GM19463 (cell line): ENCODE data around the gene SPG11.
"Not testable (repeated sequence)": the region's sequence is repeated elsewhere in the genome, so short reads cannot be mapped to it uniquely, and the experiment has no call there.

Experiments used
- ATAC-seq: cut with Tn5 transposase; IDR thresholded peaks from one replicate; pipeline ENCODE4 v1.9.1; 2021; ENCODE audit warnings: mild to moderate bottlenecking, moderate library complexity; ENCODE audit not compliant: unreplicated experiment

The SPG11 gene

DNA sequence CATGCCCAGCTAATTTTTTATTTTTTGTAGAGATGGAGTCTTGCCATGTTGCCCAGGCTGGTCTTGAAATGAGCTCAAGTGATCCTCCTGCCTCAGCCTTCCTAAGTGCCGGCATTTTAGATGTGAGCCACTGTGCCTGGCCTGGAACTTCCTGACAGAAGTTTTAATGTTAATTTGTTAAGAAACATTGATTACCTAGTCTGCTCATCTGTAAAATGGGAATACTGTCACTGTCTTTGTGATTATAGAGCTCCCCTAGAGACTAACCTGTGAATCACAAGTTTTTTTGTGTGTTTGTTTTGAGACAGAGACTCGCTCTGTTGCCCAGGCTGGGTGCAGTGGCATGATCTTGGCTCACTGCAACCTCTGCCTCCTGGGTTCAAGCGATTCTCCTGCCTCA is 130.8 kb downstream of the SPG11 start:
- no peak for ATAC-seq

DNA sequence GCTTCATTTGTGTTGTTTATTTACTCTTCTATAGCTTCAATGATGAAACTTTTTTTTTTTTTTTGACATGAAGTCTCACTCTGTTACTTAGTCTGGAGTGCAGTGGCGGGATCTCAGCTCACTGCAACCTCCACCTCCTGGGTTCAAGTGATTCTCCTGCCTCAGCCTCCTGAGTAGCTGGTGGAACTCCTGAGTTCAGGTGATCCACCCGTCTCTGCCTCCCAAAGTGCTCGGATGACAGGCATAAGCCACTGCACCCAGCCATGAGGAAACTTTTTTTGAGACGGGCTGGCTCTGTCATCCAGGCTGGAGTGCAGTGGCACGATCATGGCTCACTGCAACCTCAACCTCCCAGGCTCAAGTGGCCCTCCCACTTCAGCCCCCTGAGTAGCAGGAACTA is 131.2 kb downstream of the SPG11 start:
- not testable (repeated sequence) for ATAC-seq

DNA sequence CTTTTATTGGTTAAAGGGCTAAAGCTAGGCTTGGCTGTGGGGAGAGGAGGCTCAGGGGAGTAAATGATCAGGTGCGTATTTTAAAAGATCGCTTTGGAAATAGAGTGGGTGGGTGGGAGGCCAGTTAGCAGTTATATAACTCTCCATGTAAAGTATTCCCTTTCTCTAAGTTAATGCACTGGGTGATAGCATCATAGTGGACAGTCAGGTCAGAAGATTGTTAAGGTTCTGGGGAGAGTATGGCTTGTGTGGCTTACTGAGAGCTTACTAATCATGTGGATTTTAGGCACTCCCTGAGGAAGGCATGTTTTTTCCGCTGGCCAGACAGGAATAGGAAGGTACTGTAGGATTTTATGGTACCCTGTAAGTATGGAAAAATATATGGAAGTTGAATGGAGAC is 132.8 kb downstream of the SPG11 start:
- no peak for ATAC-seq

DNA sequence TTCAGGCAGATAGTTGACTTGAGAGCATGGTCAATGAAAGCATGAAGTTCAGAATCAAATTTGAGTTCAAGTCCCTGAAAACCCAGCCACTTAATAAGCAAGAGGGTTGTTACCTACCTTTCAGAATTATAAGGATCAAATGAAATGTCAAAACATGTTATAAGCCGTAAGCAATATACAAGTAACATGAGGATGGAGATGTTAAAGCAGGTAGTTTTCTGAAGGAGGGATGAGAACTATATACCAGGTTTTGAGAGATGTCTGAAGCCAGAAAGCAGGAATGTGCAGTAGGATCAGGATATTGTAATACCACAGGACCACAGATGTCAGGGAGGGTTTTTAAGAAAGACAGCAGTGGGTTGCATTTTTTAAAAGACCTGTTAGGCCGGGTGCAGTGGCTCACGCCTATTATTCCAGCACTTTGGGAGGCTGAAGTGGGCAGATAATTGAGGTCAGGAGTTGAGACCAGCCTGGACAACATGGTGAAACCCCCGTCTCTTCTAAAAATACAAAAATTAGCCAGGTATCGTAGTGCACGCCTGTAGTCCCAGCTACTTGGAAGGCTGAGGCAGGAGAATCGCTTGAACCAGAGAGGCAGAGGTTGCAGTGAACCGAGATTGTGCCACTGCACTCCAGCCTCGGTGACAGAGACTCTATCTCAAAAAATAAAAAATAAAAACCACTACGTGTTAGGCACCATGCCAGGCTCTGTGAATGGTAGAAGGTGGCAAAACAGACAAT is 133.4 kb downstream of the SPG11 start:
- no peak for ATAC-seq

DNA sequence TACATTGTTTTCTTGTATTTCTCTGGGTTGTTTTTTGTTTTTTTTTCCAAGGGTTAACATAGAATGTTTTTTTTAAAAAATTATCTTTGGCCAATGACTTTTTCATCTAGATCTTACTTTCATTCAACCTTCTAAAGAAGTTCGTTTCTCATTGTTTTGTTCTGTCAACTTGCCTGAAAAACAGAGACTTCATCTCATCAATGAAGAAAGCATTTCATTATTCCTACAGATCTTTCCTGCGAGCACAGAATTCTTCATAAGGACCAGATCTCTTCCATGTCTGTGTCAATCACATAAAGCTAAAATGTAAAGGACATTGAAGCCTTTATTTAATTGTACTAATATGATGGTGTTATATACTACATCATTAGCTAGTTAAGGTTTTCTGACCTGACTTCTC is 136.2 kb downstream of the SPG11 start:
- ATAC-seq: no peak

DNA sequence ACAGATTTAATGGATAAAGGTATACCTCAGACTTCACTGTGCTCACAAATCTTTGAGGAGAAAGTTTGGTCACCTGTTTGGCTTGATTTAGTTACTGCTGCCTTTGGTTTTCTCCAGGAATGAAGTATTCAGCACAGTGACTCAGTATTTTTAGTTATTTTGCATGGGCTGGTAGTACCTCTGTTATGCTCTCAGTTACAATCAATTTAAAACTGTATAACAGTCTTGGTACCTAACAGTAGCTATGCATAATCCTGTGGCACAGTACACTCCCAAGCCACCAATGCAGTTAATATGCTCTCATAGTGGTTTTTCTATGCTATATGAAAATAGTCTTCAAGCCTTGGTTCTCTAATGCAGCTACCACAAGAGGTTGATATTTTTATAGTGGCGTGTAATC is 138.4 kb downstream of the SPG11 start:
- no peak for ATAC-seq

DNA sequence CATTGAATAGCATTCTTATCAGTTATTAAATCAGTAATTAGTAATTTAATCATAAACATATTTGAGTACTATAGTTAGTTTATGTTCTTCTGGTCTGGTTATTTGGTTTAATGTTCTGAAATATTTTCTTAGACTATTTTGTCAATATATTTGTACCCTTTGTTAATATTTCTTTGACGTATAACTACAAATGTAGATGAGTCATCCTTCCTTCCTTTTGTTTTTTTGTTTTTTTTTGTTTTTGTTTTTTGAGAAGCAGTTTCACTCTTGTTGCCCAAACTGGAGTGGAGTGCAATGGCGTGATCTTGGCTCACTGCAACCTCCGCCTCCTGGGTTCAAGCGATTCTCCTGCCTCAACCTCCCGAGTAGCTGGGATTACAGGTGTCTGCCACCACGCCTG is 143.9 kb downstream of the SPG11 start:
- ATAC-seq: no peak

DNA sequence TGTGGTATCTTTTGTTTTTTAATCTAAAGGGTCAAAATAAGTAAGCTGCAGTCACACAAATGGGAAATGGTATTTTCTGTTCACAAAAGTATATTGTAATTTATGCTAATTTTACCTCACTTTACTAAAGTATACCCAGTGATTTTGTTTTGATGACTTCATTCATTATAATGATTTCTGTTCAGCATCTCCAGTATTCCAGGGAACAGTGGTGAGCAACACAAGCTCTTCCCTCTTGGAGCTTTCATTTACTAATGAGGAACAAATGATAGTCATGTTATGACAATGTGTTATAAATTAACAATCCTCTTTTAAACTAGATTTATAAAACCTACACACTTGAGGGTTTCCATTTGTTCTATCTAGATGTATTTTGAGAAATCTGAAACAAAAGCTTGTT is 147.0 kb downstream of the SPG11 start:
- no peak for ATAC-seq
